ENCODE results near the gene APBB2.

The APBB2 gene

GRCh38 chr4:40978548-40978947 is 235.8 kb downstream of the APBB2 start:
- no peak for DNase-seq (ENCODE audit: low read depth, low spot score)

DNA sequence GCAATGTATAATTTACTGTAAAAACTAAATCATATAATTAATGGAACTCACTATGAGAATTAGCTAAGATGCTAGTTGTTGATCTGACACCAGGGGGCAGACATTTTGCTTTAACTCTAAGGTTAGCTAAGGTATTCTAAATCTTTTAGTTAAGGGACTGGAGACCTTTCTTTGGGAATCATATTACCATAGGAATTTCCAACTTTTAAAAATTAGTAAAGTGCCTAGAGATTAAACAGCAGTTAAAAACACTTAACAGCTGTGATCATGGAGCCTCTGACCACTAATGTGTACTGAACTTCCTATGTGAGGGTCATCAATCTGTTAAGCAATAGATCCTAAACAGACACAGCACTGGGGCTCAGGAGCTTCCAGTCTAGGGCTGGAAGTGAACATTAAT is 238.0 kb downstream of the APBB2 start:
- DNase-seq (ENCODE audit: low read depth, low spot score) = no peak

GRCh38 chr4:40972722-40973121 is 241.6 kb downstream of the APBB2 start:
- DNase-seq (ENCODE audit: low read depth, low spot score) = no peak

GRCh38 chr4:40971338-40971737 is 243.0 kb downstream of the APBB2 start:
- no peak for DNase-seq (ENCODE audit: low read depth, low spot score)

DNA sequence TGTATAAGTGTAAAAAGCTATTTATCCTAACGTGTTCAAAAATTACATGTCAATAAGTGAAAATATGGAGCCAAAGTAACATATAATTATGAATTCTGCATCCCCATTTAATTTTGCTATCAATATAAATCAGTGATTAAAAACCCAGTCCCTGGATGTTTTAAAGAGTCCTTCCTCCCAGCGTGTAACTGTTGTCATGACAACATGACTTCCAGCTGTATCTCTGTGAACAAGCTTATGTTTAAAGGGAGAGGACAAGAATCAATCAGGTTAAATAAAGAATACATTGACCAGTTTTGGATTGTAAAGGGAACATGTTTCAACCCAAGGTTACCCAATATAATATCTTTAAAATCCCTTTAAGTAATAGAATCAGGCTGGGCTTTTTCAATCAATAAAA is 244.8 kb downstream of the APBB2 start:
- no peak for DNase-seq (ENCODE audit: low read depth, low spot score)

GRCh38 chr4:40967550-40967949 is 246.8 kb downstream of the APBB2 start:
- no peak for DNase-seq (ENCODE audit: low read depth, low spot score)

- no peak for DNase-seq (ENCODE audit: low read depth, low spot score)
Measured at GRCh38 chr4:40966091-40966490, 248.3 kb downstream of the APBB2 start.

DNA sequence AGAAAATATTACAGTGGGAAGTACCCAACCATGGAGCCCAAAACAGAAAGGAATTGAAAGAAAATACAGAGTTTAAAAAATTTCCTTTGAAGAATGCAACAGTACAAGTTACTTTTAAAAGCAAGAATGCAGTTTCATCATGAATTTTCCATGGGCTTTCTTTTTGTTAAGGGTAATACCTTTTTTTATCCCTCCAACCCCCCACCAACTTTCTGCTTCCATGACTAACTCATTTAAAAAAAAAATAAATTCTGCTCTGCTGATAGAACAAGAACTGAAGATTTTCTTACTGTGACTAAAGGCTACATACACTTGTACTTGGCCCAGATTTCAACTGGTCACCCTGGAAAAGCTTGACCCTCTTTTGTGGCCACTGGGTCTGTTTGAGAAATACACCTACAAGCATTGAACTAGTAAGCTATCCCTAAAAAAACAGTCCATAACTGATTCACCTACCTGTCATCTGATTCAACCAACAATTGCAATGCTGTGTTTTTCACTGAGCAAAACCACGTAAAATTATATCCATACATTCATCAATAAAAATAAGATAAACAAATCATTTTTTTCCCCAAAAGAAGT is 250.4 kb downstream of the APBB2 start:
- no peak for DNase-seq (ENCODE audit: low read depth, low spot score)

- no peak for DNase-seq (ENCODE audit: low read depth, low spot score)
Measured at GRCh38 chr4:40962551-40963180, 251.7 kb downstream of the APBB2 start.

DNA sequence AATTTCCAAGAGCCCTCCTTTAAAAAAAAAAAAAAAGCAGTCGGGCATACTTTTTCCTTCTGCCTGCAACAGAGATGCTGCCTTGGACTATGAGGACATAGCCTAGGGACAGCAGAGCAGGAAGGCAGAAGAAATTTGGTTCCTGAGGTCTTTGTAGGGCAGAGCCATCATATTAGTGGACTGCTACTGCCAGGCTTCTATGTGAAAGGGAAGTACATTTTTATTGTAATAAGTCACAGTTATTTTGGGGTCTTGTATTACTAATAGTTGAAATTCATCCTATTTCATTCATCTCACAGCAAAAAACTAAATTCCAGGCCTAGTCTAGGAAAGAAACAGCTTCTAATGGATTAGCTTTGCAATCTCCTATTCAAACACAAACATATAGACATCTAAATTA is 253.4 kb downstream of the APBB2 start:
- no peak for DNase-seq (ENCODE audit: low read depth, low spot score)

GRCh38 chr4:40957281-40957680 is 257.1 kb downstream of the APBB2 start:
- DNase-seq (ENCODE audit: low read depth, low spot score) = no peak

- no peak for DNase-seq (ENCODE audit: low read depth, low spot score)
Measured at GRCh38 chr4:40956721-40957255, 257.6 kb downstream of the APBB2 start.

DNA sequence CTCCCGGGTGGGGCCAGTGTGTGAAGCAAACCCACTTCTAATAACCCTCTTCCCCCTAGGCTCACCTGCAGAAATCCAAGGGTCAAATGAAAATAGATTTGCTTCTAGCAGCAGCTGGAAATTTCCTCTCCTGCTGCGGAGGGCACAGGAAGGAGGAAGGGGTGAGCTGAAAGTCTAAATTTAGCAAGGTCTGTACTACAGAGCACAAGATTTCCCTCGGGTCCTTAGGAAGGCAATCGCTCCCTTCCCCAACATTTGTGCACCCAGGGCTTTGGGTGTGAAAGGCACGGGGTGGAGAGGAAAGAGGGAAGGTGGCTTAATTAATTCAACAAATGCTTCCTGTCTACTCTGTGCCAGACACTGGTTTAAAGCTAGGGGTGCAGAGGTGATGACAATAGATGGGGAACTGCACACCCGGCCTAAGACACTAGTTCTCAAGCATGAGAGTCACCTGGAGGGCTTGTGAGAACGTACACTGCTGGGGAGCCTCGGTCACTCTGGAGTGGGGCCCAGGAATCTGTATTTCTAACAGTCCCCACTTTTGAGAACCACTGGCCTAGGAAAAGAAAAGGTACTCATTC is 260.2 kb downstream of the APBB2 start:
- no peak for DNase-seq (ENCODE audit: low read depth, low spot score)

- DNase-seq (ENCODE audit: low read depth, low spot score) = no peak
Measured at GRCh38 chr4:40953283-40954087, 260.9 kb downstream of the APBB2 start.

DNA sequence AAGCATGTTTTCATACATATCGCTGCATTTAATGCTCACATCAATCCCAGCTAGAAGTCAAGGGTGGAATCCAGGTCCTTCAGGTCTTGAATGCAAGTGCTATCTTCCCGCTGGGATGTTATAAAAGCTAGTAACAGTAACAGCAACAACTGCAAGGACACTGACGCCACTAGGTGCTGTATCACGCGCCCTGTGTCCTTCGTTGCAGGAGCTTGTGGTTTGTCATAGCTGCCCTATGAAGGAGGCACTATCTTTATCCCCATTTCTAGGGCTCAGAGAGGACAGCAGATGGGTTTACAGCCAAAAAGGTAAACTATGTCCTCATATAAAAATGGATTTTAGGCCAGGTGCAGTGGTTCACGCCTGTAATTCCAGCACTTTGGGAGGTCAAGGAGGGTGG is 261.7 kb downstream of the APBB2 start:
- DNase-seq (ENCODE audit: low read depth, low spot score) = no peak

DNA sequence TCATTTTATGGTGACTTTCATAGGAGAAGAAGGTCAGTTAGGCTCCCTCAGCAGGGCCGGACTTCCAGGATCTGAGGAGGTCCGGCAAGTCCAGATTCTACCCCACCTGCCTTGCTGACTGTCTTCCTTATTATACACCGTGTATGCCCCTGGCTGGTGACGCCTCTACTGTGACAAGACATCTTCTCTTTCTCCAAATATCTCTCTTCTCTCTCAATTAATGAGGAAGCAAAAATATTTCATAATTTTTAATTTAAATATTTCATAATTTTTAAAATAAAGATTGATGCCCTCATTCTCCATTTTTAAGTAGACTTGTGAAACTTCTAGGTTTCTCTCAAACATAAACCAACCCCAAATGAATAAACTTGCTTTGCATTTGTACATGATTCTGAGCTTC is 262.1 kb downstream of the APBB2 start:
- no peak for DNase-seq (ENCODE audit: low read depth, low spot score)

- no peak for DNase-seq (ENCODE audit: low read depth, low spot score)
Measured at GRCh38 chr4:40951026-40951425, 263.3 kb downstream of the APBB2 start.

DNA sequence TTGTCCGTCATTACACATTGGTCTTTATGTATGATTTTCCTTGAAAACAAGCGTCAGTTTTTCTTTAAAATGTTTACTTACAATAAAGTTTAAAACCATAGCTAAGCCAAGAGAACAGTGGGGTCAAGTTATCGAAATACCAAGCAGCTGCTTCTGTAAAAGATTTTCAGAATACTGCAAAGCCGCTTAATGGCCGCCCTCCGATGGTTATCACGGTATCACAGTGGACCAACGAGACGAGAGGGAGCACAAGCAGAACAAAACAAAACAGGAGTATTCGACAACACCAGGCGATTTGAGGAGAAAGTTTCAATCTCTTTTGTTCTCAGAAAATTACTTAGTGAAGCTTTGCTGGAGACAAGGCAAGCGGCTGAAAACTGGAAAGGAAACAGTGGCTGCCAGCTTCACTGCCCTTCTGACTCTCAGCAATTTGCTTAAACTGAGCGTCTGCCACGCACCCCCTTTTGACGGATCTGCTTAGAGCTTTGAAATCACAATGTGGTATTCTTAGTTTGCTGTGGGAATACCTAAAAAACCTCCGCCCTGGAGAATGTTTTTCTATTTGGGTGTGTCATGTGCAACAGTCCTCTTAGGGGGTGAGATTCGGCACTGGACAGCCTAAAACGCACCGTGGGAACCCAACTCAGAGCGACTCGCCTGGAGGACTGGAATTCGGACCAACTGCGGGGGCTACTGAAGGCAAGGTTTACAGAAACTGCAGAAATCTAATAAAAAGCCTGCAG is 264.8 kb downstream of the APBB2 start:
- no peak for DNase-seq (ENCODE audit: low read depth, low spot score)

DNA sequence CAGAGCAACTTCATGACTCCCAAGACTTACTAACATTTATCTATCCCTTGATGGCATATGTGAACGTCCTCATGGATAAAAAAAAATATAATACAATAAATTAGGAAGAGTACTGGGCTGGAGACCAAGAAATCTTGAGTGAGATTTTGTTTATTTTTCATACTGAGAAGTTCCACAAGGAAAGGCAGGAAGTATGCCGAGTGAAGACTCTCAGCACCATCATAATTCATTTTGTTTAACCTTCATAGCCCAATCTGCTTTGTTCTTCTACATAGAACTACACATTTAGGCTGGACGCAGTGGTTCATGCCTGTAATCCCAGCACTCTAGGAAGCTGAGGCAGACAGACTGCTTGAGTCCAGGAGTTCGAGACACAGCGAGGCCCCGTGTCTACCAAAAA is 266.3 kb downstream of the APBB2 start:
- no peak for DNase-seq (ENCODE audit: low read depth, low spot score)

GRCh38 chr4:40946652-40947051 is 267.7 kb downstream of the APBB2 start:
- no peak for DNase-seq (ENCODE audit: low read depth, low spot score)

DNA sequence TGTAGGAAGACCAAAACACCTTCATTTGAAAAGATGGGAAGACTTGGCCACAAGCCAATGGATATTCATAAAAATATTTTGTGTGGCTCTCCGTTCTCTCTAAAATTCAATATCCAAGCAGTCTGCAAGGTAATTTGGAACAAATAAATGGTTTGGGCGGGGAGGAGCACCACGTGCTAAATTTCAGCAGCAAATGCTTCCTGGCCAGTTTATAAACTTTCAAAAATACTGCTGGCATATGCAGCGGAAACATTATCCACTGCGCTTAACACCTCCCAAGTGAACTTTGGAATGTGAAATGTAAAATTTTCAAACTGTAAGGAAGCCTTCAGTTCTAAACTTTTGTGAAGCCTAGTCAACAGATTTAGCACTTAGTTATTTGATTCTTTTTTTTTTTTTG is 273.6 kb downstream of the APBB2 start:
- no peak for DNase-seq (ENCODE audit: low read depth, low spot score)

DNA sequence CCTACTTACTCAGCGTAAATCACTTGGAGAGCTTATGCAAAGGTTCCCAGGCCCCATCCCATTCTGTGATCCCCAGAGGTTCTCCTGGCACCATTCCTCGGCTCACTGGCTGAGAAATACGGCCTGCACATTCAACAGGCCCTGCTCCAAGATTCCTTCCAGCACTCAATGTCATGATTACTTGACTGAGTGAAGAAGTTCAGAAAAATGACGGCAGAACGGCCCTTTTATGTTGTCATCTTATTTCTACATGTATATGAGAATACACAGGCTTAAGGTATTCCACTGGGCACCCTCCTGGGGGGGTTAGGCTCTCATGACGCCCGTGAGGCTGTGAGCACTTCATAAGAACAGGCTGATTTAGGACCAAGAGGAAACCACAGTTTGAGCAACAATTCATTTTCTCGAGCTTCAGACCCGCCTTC is 274.0 kb downstream of the APBB2 start:
- no peak for DNase-seq (ENCODE audit: low read depth, low spot score)
